Activated CD4-positive, alpha-beta T cell treated with anti-CD3 and anti-CD28 coated beads for 24 hours (primary cell): ENCODE data around the gene EN2.

ENCODE experiments used
- DNase-seq, 2 donors: peaks; one replicate each; pipeline ENCODE4 v3.0.0-alpha.2; 2020; ENCODE audit warnings: low read depth in 2 of 2

Gene EN2

DNA sequence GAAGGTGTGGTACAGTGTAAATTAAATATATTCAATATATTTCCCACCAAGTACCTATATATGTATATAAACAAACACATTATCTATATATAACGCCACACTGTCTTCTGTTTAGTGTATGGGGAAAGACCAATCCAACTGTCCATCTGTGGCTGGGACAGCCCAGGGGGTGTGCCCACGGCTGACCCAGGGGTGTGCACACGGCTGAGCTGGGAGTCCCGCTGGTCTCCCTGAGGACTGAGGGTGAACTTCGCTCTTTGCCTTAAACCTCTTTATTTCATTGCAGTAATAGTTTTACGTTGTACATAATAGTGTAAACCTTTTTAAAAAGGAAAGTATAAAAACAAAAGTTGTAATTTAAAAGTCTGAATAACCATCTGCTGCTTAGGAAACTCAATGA, 6.3 kb downstream of the EN2 start:
- DNase-seq: no peak

DNA sequence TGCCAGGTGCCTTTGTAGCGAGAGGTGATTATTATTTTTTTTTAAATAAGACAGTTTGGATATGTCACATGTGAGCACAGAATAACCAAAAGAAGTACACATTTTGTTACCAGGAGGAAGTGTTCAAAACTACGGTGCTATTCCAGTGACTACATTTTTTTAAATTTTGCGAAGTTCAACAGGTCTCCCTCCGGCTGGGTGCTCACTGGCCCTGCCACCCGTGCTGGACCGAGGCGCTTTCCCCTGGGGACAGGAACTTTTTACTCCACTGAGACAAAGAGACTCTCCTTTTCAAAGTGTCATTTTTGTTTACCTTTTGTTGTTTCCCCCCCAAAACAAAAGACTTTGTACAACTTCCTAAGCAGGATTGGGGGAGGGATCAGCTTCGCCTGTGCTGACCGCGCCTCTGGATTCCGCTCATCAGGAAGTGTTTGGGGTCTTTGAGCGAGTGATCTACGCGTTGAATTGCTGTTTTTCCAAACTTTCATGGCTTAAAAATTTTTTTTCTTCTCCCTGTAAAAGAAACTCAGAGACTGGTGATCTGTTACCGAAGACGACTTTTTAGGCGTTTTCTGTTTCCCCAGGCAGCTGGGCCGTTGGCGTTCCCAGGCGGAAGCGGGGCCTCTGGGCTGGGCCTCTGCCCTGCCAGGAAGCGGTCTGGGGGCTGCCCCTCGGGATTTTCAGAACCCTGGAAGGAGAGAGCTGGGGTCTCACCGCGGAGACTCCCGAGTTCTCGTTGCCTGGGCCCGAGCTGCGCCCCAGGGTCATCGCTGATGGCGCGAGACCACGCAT, 7.2 kb downstream of the EN2 start:
- DNase-seq: no peak

DNA sequence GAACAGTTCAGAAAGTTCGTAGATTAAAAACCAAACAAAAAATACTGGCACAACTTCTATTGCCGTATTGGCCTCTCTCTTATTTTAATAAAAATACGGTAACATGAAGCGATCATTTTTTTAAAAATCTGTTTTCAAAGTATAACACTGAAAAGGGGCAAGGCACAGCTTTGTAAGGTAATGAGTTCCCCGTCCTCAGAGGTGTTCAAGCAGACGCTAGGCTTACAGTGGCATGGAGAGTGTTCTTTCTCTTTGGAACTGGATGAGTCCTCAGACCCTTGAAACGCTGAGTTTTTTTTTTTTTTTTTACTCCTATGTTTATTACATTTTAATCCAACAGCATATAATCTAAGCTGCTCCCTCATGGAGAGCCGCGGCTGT, 7.8 kb downstream of the EN2 start:
- DNase-seq: no peak

DNA sequence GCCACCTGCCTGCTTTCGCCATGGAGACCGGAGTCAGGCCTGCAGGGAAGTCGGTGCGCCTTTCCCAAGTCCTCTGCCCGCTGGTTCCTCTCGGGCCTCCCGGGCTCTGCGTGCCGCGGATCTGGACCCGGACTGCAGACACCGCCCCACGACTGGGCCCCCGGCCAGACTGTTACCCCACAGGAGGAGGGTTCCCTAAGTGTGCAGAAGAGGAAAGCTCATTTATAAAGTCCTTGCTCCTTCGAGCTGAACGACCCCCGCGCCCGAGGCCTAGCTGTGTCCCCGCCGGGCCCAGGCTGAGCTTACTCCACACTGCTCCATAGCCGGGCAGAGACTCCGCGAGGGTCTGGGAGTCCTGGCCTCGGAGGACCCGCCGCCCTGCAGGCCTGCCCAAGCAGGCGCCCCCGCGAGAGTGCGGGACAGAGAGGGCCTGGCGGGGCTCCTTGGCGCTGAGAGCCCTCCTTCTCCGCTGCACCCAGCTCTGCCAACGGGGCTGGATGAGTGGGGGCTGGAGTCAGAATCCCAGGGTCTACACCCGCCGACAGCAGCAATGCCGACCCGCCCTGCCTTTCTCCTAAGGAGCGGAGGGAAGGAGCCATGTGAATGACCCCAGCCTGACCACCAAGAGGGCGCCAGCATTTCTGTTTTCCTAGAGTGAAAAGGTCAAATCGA, 8.3 kb downstream of the EN2 start:
- no peak for DNase-seq

DNA sequence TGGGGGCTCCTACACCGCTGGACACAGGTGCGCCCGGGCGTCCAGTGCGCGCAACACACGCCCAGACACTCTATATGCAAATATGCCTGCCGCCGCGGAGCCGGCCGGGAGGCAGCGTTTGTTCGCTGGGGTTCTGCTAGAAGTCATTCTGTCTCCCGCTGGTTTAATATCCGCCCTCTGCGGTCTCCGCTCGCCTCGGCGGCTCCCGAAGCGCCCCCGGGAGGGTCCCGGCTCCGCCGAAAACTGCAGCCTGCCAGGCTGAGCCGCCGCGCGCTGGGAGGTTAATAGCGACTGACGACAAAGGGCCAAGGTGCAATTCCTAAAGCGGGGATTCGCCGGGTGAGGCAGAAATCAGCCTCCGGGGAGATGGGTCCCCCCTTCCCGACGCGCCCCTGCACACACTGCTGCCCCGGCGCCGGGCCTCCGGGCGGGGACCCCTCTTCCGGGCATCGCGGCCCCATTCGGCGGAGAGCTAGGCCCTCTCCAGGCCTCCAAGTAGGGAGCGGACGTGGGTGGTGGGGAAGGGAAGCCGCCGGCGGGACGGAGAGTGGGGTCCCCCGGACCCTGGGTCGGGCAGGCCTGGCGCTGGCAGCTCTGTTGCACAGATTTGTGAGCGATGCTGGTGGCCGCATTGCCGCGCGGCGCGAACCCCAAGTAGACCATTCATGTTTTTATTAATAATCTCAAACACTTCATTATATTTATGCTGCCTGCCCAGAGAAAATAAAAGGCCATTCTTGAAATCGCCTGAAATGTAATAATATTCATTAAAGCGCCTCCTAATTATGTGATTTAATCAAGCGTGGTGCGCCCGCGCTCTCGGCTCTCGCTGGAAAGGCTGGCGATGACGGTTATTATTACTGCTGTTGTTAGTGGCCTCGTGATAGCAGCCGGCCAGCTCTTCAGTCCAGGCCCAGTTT, 9.1 kb downstream of the EN2 start:
- no peak for DNase-seq

DNA sequence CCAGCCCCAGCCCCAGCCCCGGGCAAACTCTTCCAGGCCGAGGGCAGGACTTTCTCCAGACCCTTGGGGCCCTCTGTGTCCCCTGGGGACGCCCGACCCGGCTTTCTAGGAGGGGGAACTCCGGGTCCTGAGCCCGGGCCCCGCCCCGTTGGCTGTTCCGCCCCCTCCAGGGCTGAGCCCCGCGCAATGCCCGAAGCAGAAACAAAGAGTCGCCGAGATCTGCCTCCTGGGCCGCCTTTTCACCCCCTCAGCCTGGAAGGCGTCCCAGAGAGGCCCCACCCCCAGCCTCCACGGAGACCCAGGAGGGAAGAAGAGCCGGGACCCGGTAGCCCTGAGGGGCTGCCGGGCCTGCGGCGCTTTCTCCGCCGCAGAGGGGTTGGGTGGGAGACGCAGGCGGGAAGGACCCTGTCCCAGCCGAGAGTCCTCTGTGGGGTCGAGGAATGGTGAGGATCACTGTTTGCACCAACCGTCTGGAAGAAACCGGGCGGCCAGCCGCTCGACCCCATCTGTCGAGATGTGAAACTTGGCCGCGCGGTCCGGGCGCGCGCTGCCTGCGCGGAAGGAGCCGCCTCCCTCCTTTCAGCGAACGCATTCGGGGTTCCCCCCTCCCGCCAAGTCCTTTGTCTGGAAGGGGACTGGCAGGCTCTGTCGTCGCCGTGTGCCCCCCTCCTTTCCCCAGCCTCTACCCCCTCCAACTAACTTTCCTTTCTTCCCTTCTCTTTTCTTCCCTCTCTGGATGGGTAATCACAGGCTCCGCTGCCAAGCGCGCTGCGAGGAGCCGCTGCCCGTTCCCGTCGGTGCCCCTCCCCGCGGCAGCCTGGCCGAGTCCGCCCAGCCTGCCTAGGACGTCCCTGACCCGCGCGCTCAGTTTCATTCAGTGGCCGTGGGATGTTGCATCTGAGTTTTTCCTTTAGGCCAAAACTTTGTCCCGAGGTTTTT, 10.2 kb downstream of the EN2 start:
- no peak for DNase-seq

- DNase-seq: no peak
Measured at GRCh38 chr7:155468785-155469148, 10.8 kb downstream of the EN2 start.

GRCh38 chr7:155469311-155470185, 11.6 kb downstream of the EN2 start:
- DNase-seq: no peak

DNA sequence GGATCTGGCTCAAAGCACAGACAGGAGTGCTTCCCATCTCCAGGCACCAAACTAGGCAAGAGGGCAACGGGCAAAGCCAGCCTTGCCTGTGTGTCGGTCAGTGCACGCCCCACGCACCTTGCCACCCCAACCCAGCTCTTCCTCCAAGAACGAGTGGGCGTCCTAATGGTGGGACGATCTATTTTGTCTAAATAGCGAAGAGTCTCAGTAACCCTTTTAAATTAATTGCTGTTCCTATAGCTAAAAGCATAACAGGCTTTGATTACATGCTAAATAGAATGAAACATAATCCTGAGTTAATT, 12.2 kb downstream of the EN2 start:
- no peak for DNase-seq

- DNase-seq: no peak
Measured at GRCh38 chr7:155470686-155471638, 13.0 kb downstream of the EN2 start.

- no peak for DNase-seq
Measured at GRCh38 chr7:155471718-155472117, 13.8 kb downstream of the EN2 start.

GRCh38 chr7:155477476-155477875, 19.5 kb downstream of the EN2 start:
- DNase-seq: no peak

GRCh38 chr7:155481764-155482163, 23.8 kb downstream of the EN2 start:
- no peak for DNase-seq

GRCh38 chr7:155482511-155483183, 24.7 kb downstream of the EN2 start:
- no peak for DNase-seq

- no peak for DNase-seq
Measured at GRCh38 chr7:155483245-155483644, 25.3 kb downstream of the EN2 start.

GRCh38 chr7:155483868-155484325, 26.0 kb downstream of the EN2 start:
- no peak for DNase-seq

DNA sequence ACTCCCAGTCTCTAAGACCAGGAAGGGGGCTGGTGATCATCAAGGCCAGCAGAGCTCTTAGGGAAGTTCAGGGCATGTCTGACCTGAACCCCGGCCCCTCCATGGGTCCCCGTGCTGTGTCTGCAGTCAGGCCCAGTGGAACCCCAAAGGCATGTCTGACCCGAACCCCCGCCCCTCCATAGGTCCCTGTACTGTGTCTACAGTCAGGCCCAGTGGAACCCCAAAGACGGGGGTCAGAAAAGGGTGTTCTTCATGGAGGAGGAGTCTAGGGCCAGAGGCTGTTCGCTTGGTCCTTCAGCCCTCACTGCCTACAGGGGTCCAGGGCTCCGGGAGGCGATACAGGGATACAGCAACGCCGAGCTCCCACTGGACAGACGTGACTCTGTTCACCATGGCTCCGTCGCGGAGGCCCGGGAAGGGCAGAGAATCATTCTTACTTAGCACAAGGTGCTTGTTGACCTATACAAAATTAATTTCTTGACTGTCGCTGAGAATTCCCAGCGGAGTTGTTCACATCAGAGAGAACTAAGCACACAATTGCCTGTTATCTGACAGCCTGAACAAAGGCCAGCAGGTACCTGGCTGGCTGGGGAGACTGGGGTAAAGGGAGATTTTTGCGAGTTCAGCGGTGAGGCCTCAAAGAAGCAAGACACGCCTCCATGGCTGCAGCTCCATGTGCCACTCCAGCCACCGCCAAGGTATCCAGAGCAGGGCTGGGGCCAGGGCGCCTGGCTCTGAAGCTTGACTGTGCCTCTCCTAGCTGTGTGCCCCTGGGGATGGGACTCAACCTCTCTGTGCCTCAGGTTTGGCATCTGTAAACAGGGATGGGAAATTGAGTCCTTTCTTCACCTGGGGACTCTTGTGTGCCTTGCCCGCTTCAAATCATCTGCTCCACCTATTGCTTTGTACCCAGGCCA, 26.8 kb downstream of the EN2 start:
- DNase-seq: no peak
